ENCODE data around the gene PIKFYVE. TPM values are rescaled to one million over a fixed set of nuclear protein-coding genes. Genes with fewer than 3 reads are reported as not detected.

Gene PIKFYVE
- total and polyA plus RNA-seq, 2 experiments from 2014 or later: 4.8 to 19.7 TPM

DNA sequence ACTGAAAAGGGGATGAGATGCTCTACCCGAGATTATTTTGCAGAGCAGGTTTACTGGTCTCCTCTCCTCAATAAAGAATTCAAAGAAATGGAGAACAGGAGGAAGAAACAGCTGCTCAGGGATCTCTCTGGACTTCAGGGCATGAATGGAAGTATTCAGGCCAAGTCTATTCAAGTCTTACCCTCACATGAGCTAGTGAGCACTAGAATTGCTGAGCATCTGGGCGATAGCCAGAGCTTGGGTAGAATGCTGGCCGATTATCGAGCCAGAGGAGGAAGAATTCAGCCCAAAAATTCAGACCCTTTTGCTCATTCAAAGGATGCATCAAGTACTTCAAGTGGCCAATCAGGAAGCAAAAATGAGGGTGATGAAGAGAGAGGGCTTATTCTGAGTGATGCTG, 60.0 kb downstream of the PIKFYVE start:
- in situ Hi-C loops (cut with MboI): no loop called here
- peaks cover 63% of the 10 kb centered on the region for H3K36me3 ChIP-seq (ENCODE audit: low read depth)

GRCh38 chr2:208329485-208329884, 63.4 kb downstream of the PIKFYVE start:
- Histone ChIP-seq H3K79me2 (ENCODE audit: insufficient read depth) (no peaks in the 10 kb centered on the region), H3K4me1 (ENCODE audit: insufficient read depth) (no peaks in the 10 kb centered on the region), H3K36me3 (ENCODE audit: low read depth) (peaks cover 74% of the 10 kb centered on the region), H3K4me3 (no peak overlapping the region), H3K9me3 (ENCODE audit: low read depth) (no peaks in the 10 kb centered on the region), H3K27ac (no peak overlapping the region), H3K9me2 (ENCODE audit: insufficient read depth) (no peaks in the 10 kb centered on the region), H3K9ac (no peak overlapping the region), H2AFZ (no peak overlapping the region), H4K20me1 (ENCODE audit: insufficient read depth) (no peaks in the 10 kb centered on the region), H3K4me2 (ENCODE audit: unreplicated experiment) (no peak overlapping the region), H3F3A (ENCODE audit: insufficient read depth) (no peaks in the 10 kb centered on the region), H3K27me3 (replicated peaks; ENCODE audit: insufficient read depth) (no peaks in the 10 kb centered on the region)
- DNase-seq: no peak
- in situ Hi-C loops (cut with MboI): no loop called here
- TF ChIP-seq EZH2phosphoT487 (IDR thresholded peaks at IDR 0.05; ENCODE audit: insufficient read depth, low read depth) (no peak), EZH2 (IDR thresholded peaks at IDR 0.05; ENCODE audit: insufficient read depth, poor library complexity, severe bottlenecking) (no peak)

More for the DNA sequence above, 60.0 kb downstream of the PIKFYVE start:
- no peaks in the 10 kb centered on the region for H3F3A ChIP-seq (ENCODE audit: insufficient read depth)
- no peak overlapping the region for H3K9ac ChIP-seq
- no peaks in the 10 kb centered on the region for H3K4me1 ChIP-seq (ENCODE audit: insufficient read depth)
- no peaks in the 10 kb centered on the region for H3K27me3 ChIP-seq (replicated peaks; ENCODE audit: insufficient read depth)
- H3K9me3 ChIP-seq (ENCODE audit: low read depth): no peaks in the 10 kb centered on the region
- 92 to 99% methylated on average over 4 of the region's 4 CpGs for WGBS, 2 experiments (ENCODE audit: low coverage in 1 of 2, low lambda C conversion rate in 2 of 2, missing lambda C conversion rate in 2 of 2)
- H3K4me2 ChIP-seq (ENCODE audit: unreplicated experiment): no peak overlapping the region
- H3K4me3 ChIP-seq: no peak overlapping the region
- H2AFZ ChIP-seq: no peak overlapping the region
- no peaks in the 10 kb centered on the region for H3K9me2 ChIP-seq (ENCODE audit: insufficient read depth)
- no peak for TF ChIP-seq EZH2phosphoT487 (IDR thresholded peaks at IDR 0.05; ENCODE audit: insufficient read depth, low read depth)
- TF ChIP-seq EZH2 (IDR thresholded peaks at IDR 0.05; ENCODE audit: insufficient read depth, poor library complexity, severe bottlenecking): no peak
- H3K27ac ChIP-seq: no peak overlapping the region
- no peaks in the 10 kb centered on the region for H3K79me2 ChIP-seq (ENCODE audit: insufficient read depth)
- no peaks in the 10 kb centered on the region for H4K20me1 ChIP-seq (ENCODE audit: insufficient read depth)
- DNase-seq: no peak

DNA sequence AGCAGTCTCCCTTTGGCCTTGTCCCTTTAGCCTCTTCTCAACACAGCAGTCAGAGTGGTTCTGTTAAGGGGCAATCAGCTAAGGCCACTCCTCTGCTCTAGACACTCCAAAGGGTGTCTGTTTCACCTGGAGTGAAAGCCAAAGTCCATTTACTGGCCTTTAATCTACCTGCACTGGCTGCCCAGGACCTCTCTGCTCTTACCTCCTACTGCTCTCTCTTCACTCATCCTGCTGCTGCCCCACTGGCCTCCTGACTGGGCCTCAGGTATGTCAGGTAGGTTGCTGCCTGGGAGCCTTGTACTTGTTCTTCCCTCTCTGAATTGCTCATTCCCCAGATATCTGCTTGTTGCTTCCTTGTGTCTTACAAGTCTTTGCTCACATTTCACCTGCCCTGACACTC, 68.2 kb downstream of the PIKFYVE start:
- H3F3A ChIP-seq (ENCODE audit: insufficient read depth): no peaks in the 10 kb centered on the region
- H2AFZ ChIP-seq: no peak overlapping the region
- H3K27me3 ChIP-seq (replicated peaks; ENCODE audit: insufficient read depth): no peaks in the 10 kb centered on the region
- no peak overlapping the region for H3K9ac ChIP-seq
- no peaks in the 10 kb centered on the region for H3K9me3 ChIP-seq (ENCODE audit: low read depth)
- in situ Hi-C loops (cut with MboI): no loop called here
- TF ChIP-seq EZH2phosphoT487 (IDR thresholded peaks at IDR 0.05; ENCODE audit: insufficient read depth, low read depth): no peak
- TF ChIP-seq EZH2 (IDR thresholded peaks at IDR 0.05; ENCODE audit: insufficient read depth, poor library complexity, severe bottlenecking): no peak
- no peaks in the 10 kb centered on the region for H3K4me1 ChIP-seq (ENCODE audit: insufficient read depth)
- no peak overlapping the region for H3K27ac ChIP-seq
- no peak overlapping the region for H3K4me2 ChIP-seq (ENCODE audit: unreplicated experiment)
- H3K4me3 ChIP-seq: no peak overlapping the region
- no peak for DNase-seq
- H4K20me1 ChIP-seq (ENCODE audit: insufficient read depth): no peaks in the 10 kb centered on the region
- H3K36me3 ChIP-seq (ENCODE audit: low read depth): peaks cover 69% of the 10 kb centered on the region
- no peaks in the 10 kb centered on the region for H3K79me2 ChIP-seq (ENCODE audit: insufficient read depth)
- no peaks in the 10 kb centered on the region for H3K9me2 ChIP-seq (ENCODE audit: insufficient read depth)

GRCh38 chr2:208346756-208347155, 80.7 kb downstream of the PIKFYVE start:
- peaks cover 65% of the 10 kb centered on the region for H3K36me3 ChIP-seq (ENCODE audit: low read depth)
- H3K79me2 ChIP-seq (ENCODE audit: insufficient read depth): no peaks in the 10 kb centered on the region
- 87 to 89% methylated on average over 4 of the region's 4 CpGs for WGBS, 2 experiments (ENCODE audit: low coverage in 1 of 2, low lambda C conversion rate in 2 of 2, missing lambda C conversion rate in 2 of 2)
- in situ Hi-C loops (cut with MboI): no loop called here
- no peak overlapping the region for H2AFZ ChIP-seq
- TF ChIP-seq EZH2phosphoT487 (IDR thresholded peaks at IDR 0.05; ENCODE audit: insufficient read depth, low read depth) (no peak), EZH2 (IDR thresholded peaks at IDR 0.05; ENCODE audit: insufficient read depth, poor library complexity, severe bottlenecking) (no peak)
- H3K27me3 ChIP-seq (replicated peaks; ENCODE audit: insufficient read depth): no peaks in the 10 kb centered on the region
- H3K4me1 ChIP-seq (ENCODE audit: insufficient read depth): no peaks in the 10 kb centered on the region
- no peak overlapping the region for H3K9ac ChIP-seq
- H3K9me2 ChIP-seq (ENCODE audit: insufficient read depth): no peaks in the 10 kb centered on the region
- H3F3A ChIP-seq (ENCODE audit: insufficient read depth): no peaks in the 10 kb centered on the region
- H3K9me3 ChIP-seq (ENCODE audit: low read depth): no peaks in the 10 kb centered on the region
- no peak overlapping the region for H3K27ac ChIP-seq
- H3K4me3 ChIP-seq: no peak overlapping the region
- H4K20me1 ChIP-seq (ENCODE audit: insufficient read depth): 0 out of 2 replicates have a peak, but pooled peaks cover 3% of the 10 kb centered on the region
- H3K4me2 ChIP-seq (ENCODE audit: unreplicated experiment): no peak overlapping the region
- no peak for DNase-seq

DNA sequence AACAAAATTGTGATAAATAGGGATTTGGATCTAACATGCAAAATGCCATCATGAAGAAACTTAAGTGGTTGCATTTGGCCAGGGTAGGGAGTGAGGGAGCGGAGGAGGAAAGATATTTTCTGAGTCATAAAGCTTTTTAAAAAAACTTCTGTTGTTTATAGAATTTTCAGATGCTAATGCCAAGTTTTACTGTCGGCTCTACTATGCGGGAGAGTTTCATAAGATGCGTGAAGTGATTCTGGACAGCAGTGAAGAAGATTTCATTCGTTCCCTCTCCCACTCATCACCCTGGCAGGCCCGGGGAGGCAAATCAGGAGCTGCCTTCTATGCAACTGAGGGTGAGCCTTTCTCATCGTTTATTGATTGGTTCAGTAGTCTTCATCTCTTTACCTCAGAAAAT, 84.6 kb downstream of the PIKFYVE start:
- DNase-seq: no peak
- Histone ChIP-seq H3K27me3 (replicated peaks; ENCODE audit: insufficient read depth) (no peaks in the 10 kb centered on the region), H3K36me3 (ENCODE audit: low read depth) (peaks cover 69% of the 10 kb centered on the region), H3F3A (ENCODE audit: insufficient read depth) (no peaks in the 10 kb centered on the region), H3K27ac (no peak overlapping the region), H3K79me2 (ENCODE audit: insufficient read depth) (no peaks in the 10 kb centered on the region), H4K20me1 (ENCODE audit: insufficient read depth) (0 out of 2 replicates have a peak, but pooled peaks cover 3% of the 10 kb centered on the region), H3K4me1 (ENCODE audit: insufficient read depth) (no peaks in the 10 kb centered on the region), H3K9me2 (ENCODE audit: insufficient read depth) (no peaks in the 10 kb centered on the region), H3K4me2 (ENCODE audit: unreplicated experiment) (no peak overlapping the region), H2AFZ (no peak overlapping the region), H3K9ac (no peak overlapping the region), H3K9me3 (ENCODE audit: low read depth) (no peaks in the 10 kb centered on the region), H3K4me3 (no peak overlapping the region)
- TF ChIP-seq EZH2 (IDR thresholded peaks at IDR 0.05; ENCODE audit: insufficient read depth, poor library complexity, severe bottlenecking): no peak
- no peak for TF ChIP-seq EZH2phosphoT487 (IDR thresholded peaks at IDR 0.05; ENCODE audit: insufficient read depth, low read depth)
- in situ Hi-C loops (cut with MboI): no loop called here
- 94 to 96% methylated on average over 7 of the region's 7 CpGs for WGBS, 2 experiments (ENCODE audit: low coverage in 1 of 2, low lambda C conversion rate in 2 of 2, missing lambda C conversion rate in 2 of 2)

Data from GM23248 (cell line).